ENCODE results near the gene SKAP1. TPM values are rescaled to one million over a fixed set of nuclear protein-coding genes. Genes with fewer than 3 reads are reported as not detected.

SKAP1 gene
- total and polyA plus RNA-seq, 9 donors = 0.30 to 6.0 (median 2.4) TPM; not detected in 1

DNA sequence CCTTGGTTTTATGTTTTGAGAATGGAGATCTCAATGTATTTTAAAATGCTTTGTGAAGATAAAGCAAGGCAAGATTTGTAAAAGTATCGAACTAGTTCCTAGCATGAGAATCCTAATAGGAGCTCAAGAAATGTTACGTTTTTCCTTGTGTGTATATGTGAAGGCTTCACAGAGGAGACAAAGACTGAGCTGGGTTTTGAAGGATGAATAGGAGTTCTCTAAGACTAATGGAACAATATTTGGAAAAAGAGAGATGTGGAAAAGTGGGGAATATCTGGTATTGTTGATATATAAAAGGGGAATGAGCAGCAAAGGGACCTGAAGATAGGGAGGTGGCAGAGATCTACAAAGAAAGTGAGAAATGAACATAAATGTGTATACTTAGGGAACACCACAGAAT, 195.1 kb downstream of the SKAP1 start:
- H3K27ac ChIP-seq = no peak overlapping the region
- WGBS, 3 donors = 77 to 81% (median 78%) methylated on average over 2 of the region's 2 CpGs
- TF ChIP-seq EP300 (IDR thresholded peaks at IDR 0.05) = no peak
- TF ChIP-seq, protein P1, sequence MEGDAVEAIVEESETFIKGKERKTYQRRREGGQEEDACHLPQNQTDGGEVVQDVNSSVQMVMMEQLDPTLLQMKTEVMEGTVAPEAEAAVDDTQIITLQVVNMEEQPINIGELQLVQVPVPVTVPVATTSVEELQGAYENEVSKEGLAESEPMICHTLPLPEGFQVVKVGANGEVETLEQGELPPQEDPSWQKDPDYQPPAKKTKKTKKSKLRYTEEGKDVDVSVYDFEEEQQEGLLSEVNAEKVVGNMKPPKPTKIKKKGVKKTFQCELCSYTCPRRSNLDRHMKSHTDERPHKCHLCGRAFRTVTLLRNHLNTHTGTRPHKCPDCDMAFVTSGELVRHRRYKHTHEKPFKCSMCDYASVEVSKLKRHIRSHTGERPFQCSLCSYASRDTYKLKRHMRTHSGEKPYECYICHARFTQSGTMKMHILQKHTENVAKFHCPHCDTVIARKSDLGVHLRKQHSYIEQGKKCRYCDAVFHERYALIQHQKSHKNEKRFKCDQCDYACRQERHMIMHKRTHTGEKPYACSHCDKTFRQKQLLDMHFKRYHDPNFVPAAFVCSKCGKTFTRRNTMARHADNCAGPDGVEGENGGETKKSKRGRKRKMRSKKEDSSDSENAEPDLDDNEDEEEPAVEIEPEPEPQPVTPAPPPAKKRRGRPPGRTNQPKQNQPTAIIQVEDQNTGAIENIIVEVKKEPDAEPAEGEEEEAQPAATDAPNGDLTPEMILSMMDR (IDR thresholded peaks at IDR 0.05) = no peak
- TF ChIP-seq POLR2A (IDR thresholded peaks at IDR 0.05) = no peak
- H3K27me3 ChIP-seq = no peaks in the 10 kb centered on the region
- H3K4me1 ChIP-seq (ENCODE audit: insufficient read depth) = no peaks in the 10 kb centered on the region
- H3K9me3 ChIP-seq = no peaks in the 10 kb centered on the region
- intact Hi-C loops (cut with DNase I) = no loop called here
- no peaks in the 10 kb centered on the region for H3K36me3 ChIP-seq
- no peak overlapping the region for H3K4me3 ChIP-seq
- DNase-seq = no peak

DNA sequence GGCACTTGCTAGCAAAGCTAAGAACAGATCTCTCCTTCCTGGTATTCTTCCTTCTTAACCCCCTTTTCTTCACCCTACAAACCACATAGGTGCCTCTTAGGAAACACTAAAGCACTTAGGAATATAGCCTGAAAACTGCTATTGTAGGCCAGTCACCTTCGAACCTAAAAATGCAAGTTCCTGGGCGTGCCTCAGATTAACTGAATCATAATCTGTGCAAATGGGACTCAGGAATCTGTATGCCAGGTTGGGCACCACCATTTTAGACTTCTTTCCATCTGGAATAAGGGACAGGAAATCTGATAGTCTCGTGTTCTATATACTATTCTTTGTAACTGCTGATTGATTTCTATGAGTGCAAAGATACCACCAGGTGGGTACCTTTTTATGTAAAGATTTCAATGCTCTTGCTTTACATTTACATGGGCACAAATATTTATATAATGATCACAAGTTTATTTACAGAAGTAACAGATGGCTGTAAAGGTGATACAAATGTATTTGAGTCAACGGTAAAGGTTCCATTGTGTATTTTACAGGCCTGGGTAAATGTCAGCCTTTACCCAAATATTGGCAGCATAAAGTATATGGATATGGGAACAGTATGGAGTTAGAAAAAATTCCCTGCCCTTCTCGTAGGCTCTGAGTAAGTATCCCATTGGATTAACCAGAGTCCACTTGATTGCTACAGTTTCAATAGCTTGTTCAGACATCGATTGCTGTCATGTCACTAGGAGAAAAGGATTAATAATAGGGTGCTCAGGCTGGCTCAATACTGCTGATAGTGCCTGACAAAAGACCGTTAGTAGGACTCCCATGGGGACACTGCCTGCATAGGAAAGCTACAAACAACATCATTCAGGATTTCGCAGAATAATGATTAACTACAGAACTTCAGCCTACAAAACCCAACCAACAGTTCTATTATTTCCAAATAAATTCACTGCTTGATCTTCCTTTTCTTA, 197.7 kb downstream of the SKAP1 start:
- H3K27ac ChIP-seq = no peak overlapping the region
- DNase-seq = no peak
- H3K27me3 ChIP-seq = no peaks in the 10 kb centered on the region
- H3K4me1 ChIP-seq (ENCODE audit: insufficient read depth) = no peaks in the 10 kb centered on the region
- H3K4me3 ChIP-seq = no peak overlapping the region
- 74 to 83% (median 75%) methylated on average over 8 of the region's 8 CpGs for WGBS, 3 donors
- H3K9me3 ChIP-seq = no peaks in the 10 kb centered on the region
- TF ChIP-seq EP300 (IDR thresholded peaks at IDR 0.05) (no peak), POLR2A (IDR thresholded peaks at IDR 0.05) (no peak)
- TF ChIP-seq, protein P1 (IDR thresholded peaks at IDR 0.05) = no peak
- intact Hi-C loops (cut with DNase I) = no loop called here
- no peaks in the 10 kb centered on the region for H3K36me3 ChIP-seq

DNA sequence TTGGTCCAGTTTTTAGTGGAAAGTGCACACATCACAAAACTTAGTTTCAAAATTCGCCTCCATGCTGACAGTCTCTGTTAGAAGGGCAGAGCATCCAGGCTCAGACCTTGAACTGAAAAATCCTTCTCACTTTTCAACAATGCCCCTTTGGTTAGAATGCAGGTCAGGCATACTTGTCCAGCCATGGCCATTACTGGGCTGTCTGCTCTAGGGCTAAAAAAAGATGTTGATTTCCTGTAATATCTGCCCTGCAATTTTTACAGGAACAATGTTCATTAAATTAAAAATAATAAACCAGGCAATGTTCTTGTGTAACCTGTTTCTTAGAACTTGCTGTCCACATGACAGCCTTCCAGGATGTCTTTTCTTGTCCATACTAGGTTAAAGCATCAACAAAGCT, 200.1 kb downstream of the SKAP1 start:
- no peaks in the 10 kb centered on the region for H3K4me1 ChIP-seq (ENCODE audit: insufficient read depth)
- DNase-seq = no peak
- no peak overlapping the region for H3K27ac ChIP-seq
- H3K9me3 ChIP-seq = no peaks in the 10 kb centered on the region
- intact Hi-C loops (cut with DNase I) = no loop called here
- no peaks in the 10 kb centered on the region for H3K27me3 ChIP-seq
- TF ChIP-seq EP300 (IDR thresholded peaks at IDR 0.05) (no peak), POLR2A (IDR thresholded peaks at IDR 0.05) (no peak)
- TF ChIP-seq, protein P1 (IDR thresholded peaks at IDR 0.05) = no peak
- no peaks in the 10 kb centered on the region for H3K36me3 ChIP-seq
- H3K4me3 ChIP-seq = no peak overlapping the region
- 39 to 59% (median 53%) methylated on average over 1 of the region's 1 CpG for WGBS, 3 donors

DNA sequence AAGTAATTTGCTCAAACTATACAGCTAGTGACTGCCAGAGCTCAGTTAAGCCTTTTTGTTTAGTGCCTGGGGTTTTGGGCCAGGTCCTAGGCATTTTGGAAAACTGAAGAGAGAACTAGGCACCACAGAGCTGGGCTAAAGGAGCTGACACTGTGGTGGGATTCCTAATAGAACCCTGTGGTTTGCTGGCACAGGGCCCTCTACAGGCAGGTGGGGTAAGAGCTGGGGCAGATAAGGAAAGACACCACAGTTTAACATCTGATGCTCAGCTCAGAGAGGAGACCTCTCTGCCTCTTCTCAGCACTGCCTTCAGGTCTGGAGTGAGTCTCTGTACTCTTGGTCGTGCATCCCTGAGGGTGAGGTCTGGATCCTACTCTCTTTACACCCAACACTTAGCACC, 201.3 kb downstream of the SKAP1 start:
- Histone ChIP-seq H3K36me3 (no peaks in the 10 kb centered on the region), H3K9me3 (no peaks in the 10 kb centered on the region), H3K4me1 (ENCODE audit: insufficient read depth) (no peaks in the 10 kb centered on the region), H3K27me3 (no peaks in the 10 kb centered on the region), H3K27ac (no peak overlapping the region), H3K4me3 (no peak overlapping the region)
- TF ChIP-seq, protein P1 (IDR thresholded peaks at IDR 0.05) = no peak
- TF ChIP-seq EP300 (IDR thresholded peaks at IDR 0.05) (no peak), POLR2A (IDR thresholded peaks at IDR 0.05) (no peak)
- intact Hi-C loops (cut with DNase I) = no loop called here
- DNase-seq = no peak
- WGBS, 3 donors = 50 to 70% (median 61%) methylated on average over 1 of the region's 1 CpG

Measured in ovary (tissue), 9 donors.